Measurements from ENCODE around the gene U2AF2. TPM values are rescaled to one million over a fixed set of nuclear protein-coding genes. Genes with fewer than 3 reads are reported as not detected.
A peak's percentile ranks its signal among the peaks of the same experiment; 100 is the strongest.

Gene U2AF2
- polyA plus RNA-seq, 1 donor, result 164 TPM

GRCh38 chr19:55642153-55643002 lies 12.5 kb upstream of the U2AF2 start:
- no peak for DNase-seq

DNA sequence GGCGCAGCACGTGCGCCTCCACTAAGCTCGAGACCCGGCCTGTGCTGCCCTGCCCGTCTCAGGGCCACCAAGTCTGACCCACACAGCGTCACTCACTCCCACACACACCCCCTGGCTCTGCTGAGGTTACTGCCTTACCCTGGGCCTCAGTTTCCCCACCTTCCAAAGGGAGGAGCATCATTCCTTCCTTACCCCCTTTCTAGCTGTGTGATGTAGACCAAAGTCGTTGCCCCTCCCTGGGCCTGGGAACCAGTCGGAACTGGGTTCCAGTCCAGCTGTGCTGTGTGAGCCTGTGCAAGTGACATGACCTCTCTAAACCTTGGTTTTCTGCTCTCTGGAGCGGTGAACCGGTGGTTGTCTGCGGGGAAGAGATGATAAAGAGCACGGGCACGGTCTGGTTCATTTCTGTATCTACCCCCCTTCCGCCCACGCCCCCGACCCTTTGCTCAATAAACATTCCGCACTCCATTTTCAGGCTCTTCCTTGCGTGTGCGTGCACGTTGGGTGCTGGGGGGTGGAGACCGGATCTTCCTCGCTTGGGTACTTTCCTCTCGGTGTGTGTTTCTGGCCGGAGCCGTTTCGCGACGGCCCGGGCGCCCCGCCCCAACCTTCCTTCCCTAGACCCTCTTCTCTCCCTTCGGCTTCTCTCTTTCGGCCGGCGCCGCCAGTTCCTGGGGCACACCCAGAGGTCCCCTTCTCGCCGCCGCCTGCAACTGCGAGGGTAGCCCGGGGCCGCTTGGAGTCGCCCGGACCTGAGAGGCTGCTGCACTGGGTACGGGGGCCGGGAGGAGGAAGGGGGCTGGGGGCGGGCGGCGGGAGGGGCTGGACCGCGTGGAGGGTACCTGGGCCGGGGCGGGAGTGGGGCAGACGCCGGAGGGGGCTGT lies 11.6 kb upstream of the U2AF2 start, which contains the start of gene ZNF581:
TSS of gene ZNF581 (plus strand) at position 647 of the 884 bp plus-strand sequence. CDS start 923 bp downstream, outside the sequence.
- no peak for DNase-seq

GRCh38 chr19:55643887-55644176 lies 11.0 kb upstream of the U2AF2 start:
- DNase-seq, result no peak

- no peak for DNase-seq
Observed at GRCh38 chr19:55644191-55644833, 10.5 kb upstream of the U2AF2 start.

GRCh38 chr19:55644842-55645511 lies 9.9 kb upstream of the U2AF2 start:
- no peak for DNase-seq

DNA sequence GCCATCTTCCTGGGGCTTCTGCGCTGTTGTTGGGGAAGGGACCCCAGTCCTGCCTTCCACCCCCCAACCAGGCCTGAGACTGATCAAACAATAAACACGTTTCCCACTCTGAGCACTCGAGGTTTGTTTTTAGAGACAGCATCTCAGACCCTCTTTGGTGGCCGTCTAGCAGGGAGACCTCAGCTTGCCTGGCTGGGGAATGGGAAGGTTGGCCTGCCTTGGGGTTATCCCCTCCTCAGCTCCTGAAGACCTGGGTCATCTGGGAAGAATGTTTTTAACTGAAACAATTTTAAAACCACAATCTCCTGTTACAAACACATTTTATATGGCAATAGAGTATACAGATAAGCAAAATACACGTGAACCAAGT lies 9.3 kb upstream of the U2AF2 start:
- no peak for DNase-seq

GRCh38 chr19:55646889-55647731 lies 7.7 kb upstream of the U2AF2 start:
- no peak for DNase-seq

- DNase-seq, result peak; percentile 75
Observed at GRCh38 chr19:55647732-55648584, 6.9 kb upstream of the U2AF2 start, which contains the start of gene CCDC106. Gene CCDC106 (plus strand): TSS chr19:55648212. CDS start chr19:55649047, 835 bp downstream.

- no peak for DNase-seq
Observed at GRCh38 chr19:55648585-55649267, 6.1 kb upstream of the U2AF2 start.

DNA sequence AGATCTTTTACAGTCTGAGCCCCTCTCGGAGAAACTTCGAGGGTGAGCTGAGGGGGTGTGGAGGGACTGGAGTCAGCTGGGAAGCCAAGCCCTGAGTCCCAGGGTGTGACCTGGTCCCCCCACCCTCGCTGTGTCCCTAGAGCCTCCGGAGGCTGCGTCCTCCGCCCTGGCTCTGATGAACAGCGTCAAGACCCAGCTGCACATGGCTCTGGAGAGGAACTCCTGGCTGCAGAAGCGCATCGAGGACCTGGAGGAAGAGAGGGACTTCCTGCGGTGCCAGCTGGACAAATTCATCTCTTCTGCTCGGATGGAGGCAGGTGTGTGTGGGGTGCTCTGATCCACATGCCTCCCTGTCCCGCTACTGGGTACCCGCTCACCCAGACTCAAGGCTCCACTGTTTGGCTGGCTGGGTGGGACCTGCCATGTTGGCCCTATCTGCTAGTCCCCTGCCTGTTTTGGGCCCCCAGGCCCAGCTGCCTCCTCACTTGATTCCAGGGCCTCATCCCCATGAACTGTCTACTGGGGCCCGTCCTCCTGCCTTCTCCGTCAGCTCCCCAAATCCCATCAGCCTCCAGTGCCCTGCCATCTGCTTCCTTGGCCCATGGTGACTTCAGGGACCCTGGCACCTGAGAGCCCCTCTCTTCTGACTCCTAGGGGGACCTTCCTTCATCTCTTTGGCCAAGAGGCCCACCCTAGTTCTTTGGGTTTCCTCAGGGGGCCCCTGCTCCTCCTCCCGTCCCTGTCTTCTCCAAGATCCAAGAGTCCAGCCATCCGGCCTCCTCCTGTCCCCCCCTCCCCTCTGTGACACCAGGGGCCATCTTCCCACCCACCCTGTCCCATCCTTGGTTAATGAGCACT lies 5.3 kb upstream of the U2AF2 start:
- DNase-seq, result no peak

DNA sequence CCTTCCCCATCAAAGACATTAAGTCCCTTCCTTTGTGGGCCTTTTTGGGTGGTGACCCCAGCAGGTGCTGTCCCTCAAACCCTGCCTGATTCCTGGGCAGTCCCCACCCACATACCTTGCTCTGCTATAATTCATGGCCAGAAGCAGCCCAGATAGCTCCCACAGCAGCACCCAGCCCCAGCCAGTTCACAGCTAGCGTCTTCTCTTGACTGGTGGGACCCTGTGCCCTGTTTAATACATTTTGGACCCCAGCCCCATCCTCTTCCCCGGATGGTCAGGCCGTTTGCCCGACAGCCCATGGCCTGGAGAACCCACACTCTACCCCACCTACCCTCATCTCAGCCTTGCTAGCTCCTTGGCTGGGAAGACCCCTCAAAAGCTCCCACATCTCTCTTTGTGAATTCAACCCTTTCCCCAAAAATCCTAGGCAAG lies 4.7 kb upstream of the U2AF2 start:
- no peak for DNase-seq

DNA sequence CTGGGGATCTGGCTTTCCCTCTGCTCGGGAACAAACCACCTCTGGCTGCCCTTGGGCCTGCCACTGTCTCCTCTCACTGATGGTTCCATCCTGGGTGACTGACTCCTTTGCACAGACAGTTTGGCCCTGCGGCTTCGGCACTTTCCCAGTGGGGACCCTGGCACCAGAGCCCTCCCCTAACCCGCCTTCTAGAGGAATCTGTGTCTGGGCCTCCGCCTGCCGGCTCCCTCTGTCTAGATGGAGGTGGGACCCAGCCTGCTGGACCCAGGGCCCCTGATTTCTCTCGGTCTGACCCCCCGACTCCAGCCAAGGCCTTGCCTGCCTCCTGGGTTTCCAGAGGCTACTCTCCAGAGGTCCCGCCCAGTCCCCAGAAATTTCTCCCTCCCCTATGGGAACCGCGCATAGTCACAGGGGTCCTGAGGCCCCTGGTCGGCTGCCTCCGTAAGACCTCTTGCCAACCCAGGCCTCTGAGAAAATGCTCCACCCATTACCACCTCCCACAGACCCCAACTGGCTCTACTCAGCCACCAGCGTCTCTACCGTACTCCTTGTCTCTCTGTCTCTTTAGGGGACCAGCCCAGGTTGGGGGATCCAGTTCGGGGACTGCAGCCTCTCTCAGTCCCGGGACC lies 4.1 kb upstream of the U2AF2 start:
- no peak for DNase-seq

DNA sequence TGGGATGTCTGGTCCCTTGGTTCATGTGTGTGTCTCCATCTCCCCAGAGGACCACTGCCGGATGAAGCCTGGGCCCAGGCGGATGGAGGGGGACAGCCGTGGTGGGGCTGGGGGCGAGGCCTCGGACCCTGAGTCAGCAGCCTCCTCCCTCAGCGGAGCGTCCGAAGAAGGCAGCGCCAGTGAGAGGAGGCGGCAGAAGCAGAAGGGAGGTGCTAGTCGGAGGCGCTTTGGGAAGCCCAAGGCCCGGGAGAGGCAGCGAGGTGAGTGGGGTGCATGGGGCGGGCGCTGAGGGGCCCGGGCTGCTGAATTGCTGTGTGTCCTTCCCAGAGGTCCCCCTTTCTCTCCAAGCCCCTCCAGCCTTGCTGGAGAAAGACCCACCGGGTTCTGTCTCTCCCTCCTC lies 3.6 kb upstream of the U2AF2 start:
- DNase-seq, result no peak

GRCh38 chr19:55652311-55653128 lies 2.3 kb upstream of the U2AF2 start:
- no peak for DNase-seq

- DNase-seq, result peak; percentile 99
Observed at GRCh38 chr19:55653651-55654322, 1.0 kb upstream of the U2AF2 start.

GRCh38 chr19:55654323-55654867 lies 440 bp upstream of the U2AF2 start:
- DNase-seq, result peak; percentile 100

Measured in left kidney (tissue), 2 donors.